ENCODE data around the gene MYO1D. TPM values are rescaled to one million over a fixed set of nuclear protein-coding genes. Genes with fewer than 3 reads are reported as not detected.

Gene MYO1D
- total RNA-seq, 2 donors from 2014 or later, result 12.4 to 13.6 TPM

DNA sequence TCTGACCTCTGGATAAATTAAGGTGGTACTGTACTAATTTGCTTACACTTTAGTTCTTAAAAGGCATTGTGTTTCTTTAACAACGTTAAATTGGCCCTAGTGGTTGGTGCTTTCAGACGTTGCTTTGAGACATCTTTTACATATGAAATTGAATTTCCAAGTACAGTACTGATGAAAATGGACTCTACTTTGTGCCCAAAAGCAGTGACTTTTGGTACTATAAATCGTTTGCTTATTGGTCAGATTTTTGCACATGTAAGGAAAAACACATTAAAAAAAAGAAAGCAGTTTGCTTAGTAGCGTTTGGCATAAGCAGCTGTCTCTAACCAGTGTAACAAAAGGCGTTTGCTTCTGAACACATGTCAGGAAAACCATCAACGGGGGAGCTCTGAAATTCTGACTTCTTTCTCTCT lies 250.5 kb downstream of the MYO1D start:
- Mint-ChIP-seq H3K27ac (no peak overlapping the region), H3K9me3 (no peaks in the 10 kb centered on the region), H3K36me3 (no peaks in the 10 kb centered on the region)
- no peak for ATAC-seq
- DNase-seq (ENCODE audit: low spot score in 2 of 2), result no peak

DNA sequence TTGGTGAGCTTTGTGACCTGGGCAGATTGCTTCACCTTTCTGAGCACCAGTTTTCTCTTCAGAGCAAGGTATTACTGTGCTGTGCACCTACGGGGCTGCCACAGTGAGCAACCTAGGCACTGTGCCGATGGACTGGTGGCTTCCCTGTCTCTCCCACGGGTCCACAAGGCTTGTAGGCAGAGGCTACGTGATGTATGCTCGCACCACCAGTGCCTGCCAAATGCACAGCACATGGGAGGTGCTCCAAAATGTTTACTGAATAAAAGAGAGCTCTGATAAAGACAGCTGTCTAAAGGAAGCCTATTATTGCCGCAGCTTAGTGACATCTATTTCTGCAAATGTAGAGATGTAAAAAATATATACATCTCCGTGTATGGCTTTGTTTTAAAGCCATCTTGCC lies 251.0 kb downstream of the MYO1D start:
- Mint-ChIP-seq H3K36me3 (no peaks in the 10 kb centered on the region), H3K9me3 (no peaks in the 10 kb centered on the region), H3K27ac (no peak overlapping the region)
- DNase-seq (ENCODE audit: low spot score in 2 of 2) (no peak), ATAC-seq (no peak)

DNA sequence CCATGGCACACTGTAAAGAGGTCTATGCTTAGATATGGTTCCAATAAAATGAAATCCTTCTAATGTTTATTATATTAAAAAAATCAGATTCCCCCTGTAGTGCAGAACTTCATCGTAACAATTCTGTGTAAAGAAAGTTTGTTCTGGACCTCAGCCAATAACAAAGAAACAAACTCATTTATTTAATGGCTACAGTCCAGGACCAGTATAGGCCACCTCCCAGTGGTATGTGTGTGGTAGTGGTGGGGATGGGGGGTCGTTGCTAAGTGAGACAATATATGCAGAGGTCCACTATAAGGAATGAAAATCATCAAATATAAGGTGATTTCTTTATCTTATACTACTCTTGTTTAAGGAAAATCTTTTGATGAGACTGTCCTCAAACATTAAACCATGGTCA lies 253.7 kb downstream of the MYO1D start:
- no peak for ATAC-seq
- Mint-ChIP-seq H3K36me3 (no peaks in the 10 kb centered on the region), H3K9me3 (no peaks in the 10 kb centered on the region)

GRCh38 chr17:32622540-32622939 lies 254.4 kb downstream of the MYO1D start:
- H3K36me3 Mint-ChIP-seq, result no peaks in the 10 kb centered on the region
- no peak for DNase-seq (ENCODE audit: low spot score in 2 of 2)
- H3K9me3 Mint-ChIP-seq, result no peaks in the 10 kb centered on the region
- H3K27ac Mint-ChIP-seq, result no peak overlapping the region
- ATAC-seq, result no peak

More for the DNA sequence above, 253.7 kb downstream of the MYO1D start:
- no peak for DNase-seq (ENCODE audit: low spot score in 2 of 2)
- no peak overlapping the region for H3K27ac Mint-ChIP-seq

GRCh38 chr17:32621612-32622312 lies 255.2 kb downstream of the MYO1D start:
- no peaks in the 10 kb centered on the region for H3K9me3 Mint-ChIP-seq
- ATAC-seq (no peak), DNase-seq (ENCODE audit: low spot score in 2 of 2) (no peak)
- no peak overlapping the region for H3K27ac Mint-ChIP-seq
- no peaks in the 10 kb centered on the region for H3K36me3 Mint-ChIP-seq

GRCh38 chr17:32615326-32615725 lies 261.6 kb downstream of the MYO1D start:
- H3K9me3 Mint-ChIP-seq, result no peaks in the 10 kb centered on the region

GRCh38 chr17:32610943-32611342 lies 266.0 kb downstream of the MYO1D start:
- no peak for ATAC-seq
- H3K9me3 Mint-ChIP-seq, result no peaks in the 10 kb centered on the region
- H3K36me3 Mint-ChIP-seq, result no peaks in the 10 kb centered on the region
- no peak for DNase-seq (ENCODE audit: low spot score in 2 of 2)
- H3K27ac Mint-ChIP-seq, result no peak overlapping the region

More at GRCh38 chr17:32615326-32615725, 261.6 kb downstream of the MYO1D start:
- ATAC-seq, result no peak
- Mint-ChIP-seq H3K27ac (no peak overlapping the region), H3K36me3 (no peaks in the 10 kb centered on the region)
- DNase-seq (ENCODE audit: low spot score in 2 of 2), result no peak

- no peak overlapping the region for H3K27ac Mint-ChIP-seq
- no peaks in the 10 kb centered on the region for H3K9me3 Mint-ChIP-seq
- DNase-seq (ENCODE audit: low spot score in 2 of 2), result no peak
- ATAC-seq, result no peak
- no peaks in the 10 kb centered on the region for H3K36me3 Mint-ChIP-seq
Measured at GRCh38 chr17:32609884-32610650, 266.9 kb downstream of the MYO1D start.

GRCh38 chr17:32609085-32609484 lies 267.8 kb downstream of the MYO1D start:
- DNase-seq (ENCODE audit: low spot score in 2 of 2) (peak; percentile 58 to 68), ATAC-seq (peak; percentile 95 to 100)
- no peaks in the 10 kb centered on the region for H3K36me3 Mint-ChIP-seq
- no peak overlapping the region for H3K27ac Mint-ChIP-seq
- H3K9me3 Mint-ChIP-seq, result no peaks in the 10 kb centered on the region

DNA sequence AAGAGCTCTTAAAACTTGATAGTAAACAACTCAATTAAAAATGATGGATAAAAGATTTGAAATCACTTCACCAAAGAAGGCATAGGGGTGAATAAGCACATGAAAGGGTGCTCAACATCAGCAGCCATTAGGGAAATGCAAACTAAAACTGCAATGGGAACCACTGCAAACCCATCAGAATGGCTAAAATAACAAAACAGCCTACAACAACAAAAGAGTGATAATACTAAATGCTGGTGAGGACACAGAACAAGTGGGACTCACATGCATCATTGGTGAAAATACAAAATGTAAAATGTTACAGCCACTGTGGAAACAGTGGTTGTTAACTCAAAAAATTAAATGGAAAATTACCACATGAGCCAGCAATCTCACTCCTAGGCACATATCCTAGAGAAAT lies 268.7 kb downstream of the MYO1D start:
- no peak for ATAC-seq
- H3K36me3 Mint-ChIP-seq, result no peaks in the 10 kb centered on the region
- no peaks in the 10 kb centered on the region for H3K9me3 Mint-ChIP-seq
- DNase-seq (ENCODE audit: low spot score in 2 of 2), result no peak
- H3K27ac Mint-ChIP-seq, result no peak overlapping the region

GRCh38 chr17:32604966-32605365 lies 272.0 kb downstream of the MYO1D start:
- H3K9me3 Mint-ChIP-seq, result no peaks in the 10 kb centered on the region
- H3K36me3 Mint-ChIP-seq, result peaks cover 0 to 6% of the 10 kb centered on the region in 2 donors
- no peak overlapping the region for H3K27ac Mint-ChIP-seq
- DNase-seq (ENCODE audit: low spot score in 2 of 2) (no peak), ATAC-seq (no peak)

DNA sequence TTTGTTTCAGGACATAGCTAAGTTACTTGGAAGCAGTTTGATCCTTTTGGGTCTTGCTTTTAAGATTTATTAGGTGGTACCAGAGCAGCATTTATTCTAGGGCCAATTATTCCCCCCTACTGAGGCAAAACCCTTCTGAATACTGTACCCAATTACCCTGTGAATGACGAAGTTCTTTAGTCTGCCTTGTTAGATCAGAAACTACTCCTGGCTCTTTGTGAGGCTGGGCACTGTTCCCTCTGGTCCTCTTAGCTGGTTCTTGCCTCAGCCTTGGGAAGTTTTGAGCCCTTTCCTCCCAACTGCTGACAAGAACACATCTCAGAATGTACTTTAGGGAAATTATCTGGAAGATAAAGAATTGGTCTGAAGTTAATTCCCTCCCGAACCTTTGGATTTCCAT lies 274.5 kb downstream of the MYO1D start:
- no peak for DNase-seq (ENCODE audit: low spot score in 2 of 2)

GRCh38 chr17:32601866-32602265 lies 275.1 kb downstream of the MYO1D start:
- ATAC-seq (no peak), DNase-seq (ENCODE audit: low spot score in 2 of 2) (no peak)
- H3K27ac Mint-ChIP-seq, result no peak overlapping the region
- H3K9me3 Mint-ChIP-seq, result no peaks in the 10 kb centered on the region
- peaks cover 0 to 6% of the 10 kb centered on the region in 2 donors for H3K36me3 Mint-ChIP-seq

More for the DNA sequence above, 274.5 kb downstream of the MYO1D start:
- no peak for ATAC-seq
- H3K9me3 Mint-ChIP-seq, result no peaks in the 10 kb centered on the region
- peaks cover 0 to 6% of the 10 kb centered on the region in 2 donors for H3K36me3 Mint-ChIP-seq
- no peak overlapping the region for H3K27ac Mint-ChIP-seq

DNA sequence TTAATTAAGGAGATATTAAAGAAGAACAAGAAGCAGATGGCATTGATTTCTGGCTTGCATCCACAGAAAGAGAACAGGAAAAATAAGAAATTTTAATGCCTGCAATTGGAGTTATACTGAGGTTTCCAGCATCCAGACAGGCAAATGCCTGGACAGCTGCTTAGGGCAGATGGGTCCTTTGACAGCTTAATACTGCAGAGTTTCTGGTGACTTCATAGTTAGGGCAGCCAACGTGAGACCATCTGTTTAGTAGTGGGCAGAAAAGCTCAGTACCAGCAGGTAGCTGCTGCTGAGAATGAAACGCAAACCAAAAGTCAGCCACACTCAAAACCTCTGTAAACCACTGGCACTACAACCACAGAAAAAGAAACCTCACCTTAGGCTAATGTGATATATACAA lies 280.3 kb downstream of the MYO1D start:
- Mint-ChIP-seq H3K36me3 (peaks cover 0 to 6% of the 10 kb centered on the region in 2 donors), H3K9me3 (no peaks in the 10 kb centered on the region), H3K27ac (no peak overlapping the region)
- ATAC-seq, result peak; percentile 28 to 64
- no peak for DNase-seq (ENCODE audit: low spot score in 2 of 2)

GRCh38 chr17:32596206-32596605 lies 280.7 kb downstream of the MYO1D start:
- Mint-ChIP-seq H3K9me3 (no peaks in the 10 kb centered on the region), H3K27ac (no peak overlapping the region), H3K36me3 (peaks cover 0 to 6% of the 10 kb centered on the region in 2 donors)
- DNase-seq (ENCODE audit: low spot score in 2 of 2) (no peak), ATAC-seq (no peak)

DNA sequence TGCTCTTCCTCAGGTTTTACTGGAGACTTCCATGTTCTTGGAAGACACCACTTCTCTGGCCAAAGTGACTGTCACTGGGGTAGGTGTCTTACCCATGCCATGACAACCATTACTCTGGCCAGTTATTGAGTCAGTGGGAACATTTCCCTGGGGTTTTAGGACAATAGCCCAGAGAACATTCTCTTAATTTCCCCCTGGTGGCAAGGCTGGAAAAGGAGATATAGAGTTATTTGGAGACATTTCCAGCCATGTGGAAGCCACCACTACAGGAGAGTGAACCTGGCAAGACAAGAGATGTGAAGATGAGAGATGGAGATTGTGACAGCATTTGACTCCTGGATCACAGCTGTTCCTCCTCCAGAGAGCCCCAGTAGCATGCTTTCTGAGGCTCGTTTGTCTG lies 283.9 kb downstream of the MYO1D start:
- H3K36me3 Mint-ChIP-seq, result no peaks in the 10 kb centered on the region
- no peak overlapping the region for H3K27ac Mint-ChIP-seq
- DNase-seq (ENCODE audit: low spot score in 2 of 2), result no peak
- no peak for ATAC-seq
- H3K9me3 Mint-ChIP-seq, result no peaks in the 10 kb centered on the region

DNA sequence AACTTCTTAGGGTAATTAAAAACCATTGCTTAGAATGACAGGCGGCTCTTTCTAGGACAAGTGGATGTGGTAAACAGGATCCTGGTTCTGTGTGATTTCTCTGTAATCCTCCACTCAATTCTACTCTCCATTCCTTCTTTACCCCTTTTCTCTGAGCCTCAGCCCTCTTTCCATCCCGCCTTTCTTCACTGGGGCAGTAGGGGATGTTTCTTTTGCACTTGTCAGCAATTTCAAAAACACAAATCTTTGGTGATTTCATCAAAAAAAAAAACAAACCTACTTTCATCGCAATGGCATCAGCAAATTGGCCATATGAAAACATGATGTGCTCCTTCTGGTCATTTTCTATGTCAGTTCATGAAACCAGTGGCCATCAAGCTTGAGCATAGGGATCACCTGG lies 285.5 kb downstream of the MYO1D start:
- DNase-seq (ENCODE audit: low spot score in 2 of 2) (no peak), ATAC-seq (no peak)
- no peak overlapping the region for H3K27ac Mint-ChIP-seq
- no peaks in the 10 kb centered on the region for H3K9me3 Mint-ChIP-seq
- H3K36me3 Mint-ChIP-seq, result no peaks in the 10 kb centered on the region

GRCh38 chr17:32590974-32591373 lies 285.9 kb downstream of the MYO1D start:
- ATAC-seq, result peak in 1 of 2 donors; percentile 28
- Mint-ChIP-seq H3K36me3 (no peaks in the 10 kb centered on the region), H3K9me3 (no peaks in the 10 kb centered on the region), H3K27ac (no peak overlapping the region)
- no peak for DNase-seq (ENCODE audit: low spot score in 2 of 2)

Data from activated naive CD4-positive, alpha-beta T cell treated with anti-CD3 and anti-CD28 coated beads, Interleukin-2, amount 50 U/mL, for 72 hours (primary cell).